HepG2 (cell line): Measurements from ENCODE around the gene SLC19A3. TPM values are rescaled to one million over a fixed set of nuclear protein-coding genes. Genes with fewer than 3 reads are reported as not detected.

Experiments used
- BRD4 ChIP-seq: sonication (generic); formaldehyde crosslinking; IDR thresholded peaks from 2 replicates; pipeline ENCODE4 v1.4.0; 2020; ENCODE audit warnings: missing genetic modification reagents
- ELF3 ChIP-seq: IDR thresholded peaks from 2 replicates; pipeline ENCODE4 v1.6.1; 2016; ENCODE audit warnings: missing genetic modification reagents, missing compliant biosample characterization
- EZH2 ChIP-seq: conservative IDR thresholded peaks from 2 replicates; pipeline ENCODE4 v1.6.1; 2012; ENCODE audit warnings: mild to moderate bottlenecking, low read depth, low read length, moderate library complexity
- FOXJ3 ChIP-seq: sonication (generic); formaldehyde crosslinking; IDR thresholded peaks from 2 replicates; pipeline ENCODE4 v1.4.0; 2020; ENCODE audit warnings: missing genetic modification reagents, mild to moderate bottlenecking, borderline replicate concordance
- HINFP ChIP-seq: sonication (generic); formaldehyde crosslinking; IDR thresholded peaks from 2 replicates; pipeline ENCODE4 v1.4.0; 2020; ENCODE audit warnings: low read depth, mild to moderate bottlenecking, missing genetic modification reagents
- HNF4A ChIP-seq: sonication (generic); formaldehyde crosslinking; IDR thresholded peaks from 2 replicates; pipeline ENCODE4 v1.4.0; 2020; ENCODE audit warnings: missing genetic modification reagents
- KLF13 ChIP-seq: sonication (generic); formaldehyde crosslinking; IDR thresholded peaks from 2 replicates; pipeline ENCODE4 v1.4.0; 2020; ENCODE audit warnings: mild to moderate bottlenecking, missing genetic modification reagents
- KLF9 ChIP-seq: IDR thresholded peaks from 2 replicates; pipeline ENCODE4 v1.6.1; 2016; ENCODE audit warnings: low read depth
- LRRFIP1 ChIP-seq: sonication (generic); formaldehyde crosslinking; conservative IDR thresholded peaks from 2 replicates; pipeline ENCODE4 v1.4.0; 2020; ENCODE audit warnings: missing genetic modification reagents
- MIER3 ChIP-seq: IDR thresholded peaks from 2 replicates; pipeline ENCODE4 v1.6.1; 2016; ENCODE audit warnings: missing compliant biosample characterization, borderline replicate concordance
- NCOA2 ChIP-seq: sonication (generic); formaldehyde crosslinking; IDR thresholded peaks from 2 replicates; pipeline ENCODE4 v1.8.0; 2022; ENCODE audit warnings: inconsistent platforms
- SALL1 ChIP-seq: sonication (generic); formaldehyde crosslinking; IDR thresholded peaks from 2 replicates; pipeline ENCODE4 v1.8.0; 2022; ENCODE audit warnings: mild to moderate bottlenecking, missing genetic modification reagents
- SMYD3 ChIP-seq: sonication (generic); formaldehyde crosslinking; IDR thresholded peaks from 2 replicates; pipeline ENCODE4 v1.8.1; 2023; ENCODE audit warnings: mild to moderate bottlenecking, missing genetic modification reagents
- STAT5B ChIP-seq: sonication (generic); formaldehyde crosslinking; IDR thresholded peaks from 2 replicates; pipeline ENCODE4 v1.4.0; 2020; ENCODE audit warnings: missing genetic modification reagents
- YEATS4 ChIP-seq: sonication (generic); formaldehyde crosslinking; IDR thresholded peaks from 2 replicates; pipeline ENCODE4 v1.4.0; 2020; ENCODE audit warnings: missing genetic modification reagents, borderline replicate concordance
- ZMYM2 ChIP-seq: sonication (generic); formaldehyde crosslinking; IDR thresholded peaks from 2 replicates; pipeline ENCODE4 v1.8.0; 2022; ENCODE audit warnings: mild to moderate bottlenecking, missing genetic modification reagents
- ZNF230 ChIP-seq: sonication (generic); formaldehyde crosslinking; IDR thresholded peaks from 2 replicates; pipeline ENCODE4 v1.4.0; 2020; ENCODE audit warnings: mild to moderate bottlenecking, missing genetic modification reagents
- ZNF30 ChIP-seq: sonication (generic); formaldehyde crosslinking; IDR thresholded peaks from 2 replicates; pipeline ENCODE4 v1.5.0; 2020; ENCODE audit warnings: mild to moderate bottlenecking, missing genetic modification reagents
- ZNF556 ChIP-seq: sonication (generic); formaldehyde crosslinking; IDR thresholded peaks from 2 replicates; pipeline ENCODE4 v1.4.0; 2020; ENCODE audit warnings: mild to moderate bottlenecking, missing genetic modification reagents, borderline replicate concordance
- ZNF574 ChIP-seq: sonication (generic); formaldehyde crosslinking; IDR thresholded peaks from 2 replicates; pipeline ENCODE4 v1.4.0; 2020; ENCODE audit warnings: missing genetic modification reagents
- ZNF75D ChIP-seq: sonication (generic); formaldehyde crosslinking; IDR thresholded peaks from 2 replicates; pipeline ENCODE4 v1.8.1; 2023; ENCODE audit warnings: missing genetic modification reagents, mild to moderate bottlenecking, borderline replicate concordance
- ZNF772 ChIP-seq: sonication (generic); formaldehyde crosslinking; IDR thresholded peaks from 2 replicates; pipeline ENCODE4 v1.5.0; 2020; ENCODE audit warnings: mild to moderate bottlenecking, missing genetic modification reagents
- polyA plus RNA-seq, 8 experiments: library from polyadenylated mRNA; depleted of rRNA in 3 of 8; stranded (reverse) in 7 of 8; unstranded in 1 of 8; fragments of >200 nt; fragmentation: Illumina TruSeq in 4 of 8; extraction: Trizol in 4 of 8; gene quantifications; 2 replicates each; pipeline versions ENCODE4 v1.2.1 to v1.2.3, GENCODE V29; 2011 to 2016; ENCODE audit warnings: low read depth in 4 of 8, missing spikeins in 1 of 8, mixed read lengths in 1 of 8; ENCODE audit not compliant: insufficient read depth in 1 of 8
- total RNA-seq, 5 experiments: library from RNA; depleted of rRNA; stranded (reverse); fragments of >200 nt; fragmentation: Illumina TruSeq; extraction: Trizol; gene quantifications; 2 replicates each; pipeline ENCODE4 v1.2.3, GENCODE V29; 2016; ENCODE audit warnings: low read depth in 1 of 5
- TF ChIP-seq, protein P1 (sequence below): sonication (generic); formaldehyde crosslinking; IDR thresholded peaks from 2 replicates; pipeline ENCODE4 v1.8.0; 2022; ENCODE audit warnings: mild to moderate bottlenecking, missing genetic modification reagents, borderline replicate concordance

SLC19A3 gene
- total and polyA plus RNA-seq, 2 of the 13 experiments (the other 11 are each of a cell fraction or from before 2014, with no cell fraction given), result 2.3 to 5.2 TPM

GRCh38 chr2:227766373-227766883, 48.6 kb upstream of the SLC19A3 start (continued):
- TF ChIP-seq ZNF772 (CRISPR knock-in tag) (peak; percentile 55; the same call in 1 of the 2 replicates), NCOA2 (CRISPR knock-in tag) (peak; percentile 43; the same call in 1 of the 2 replicates), BRD4 (CRISPR knock-in tag) (no peak), ZNF556 (peak; percentile 51; the same call in 1 of the 2 replicates), MIER3 (CRISPR knock-in tag) (peak; percentile 64; the same call in 1 of the 2 replicates), HNF4A (CRISPR knock-in tag) (0 out of 2 replicates have a peak, but pooled peaks have one; percentile 10), ZNF574 (CRISPR knock-in tag) (peak; percentile 33; the same call in 1 of the 2 replicates), ZNF75D (CRISPR knock-in tag) (no peak), SMYD3 (peak; percentile 59; the same call in 1 of the 2 replicates), SALL1 (peak; percentile 88), STAT5B (CRISPR knock-in tag) (0 out of 2 replicates have a peak, but pooled peaks have one; percentile 49), LRRFIP1 (0 out of 2 replicates have a peak, but pooled peaks have one; percentile 68), KLF13 (CRISPR knock-in tag) (no peak), KLF9 (CRISPR knock-in tag) (0 out of 2 replicates have a peak, but pooled peaks have one; percentile 58), EZH2 (no peak), ZMYM2 (no peak), FOXJ3 (CRISPR knock-in tag) (0 out of 2 replicates have a peak, but pooled peaks have one; percentile 41), ZNF30 (CRISPR knock-in tag) (no peak), YEATS4 (no peak), HINFP (0 out of 2 replicates have a peak, but pooled peaks have one; percentile 36), ELF3 (CRISPR knock-in tag) (peak; percentile 65; the same call in 1 of the 2 replicates), ZNF230 (CRISPR knock-in tag) (0 out of 2 replicates have a peak, but pooled peaks have one; percentile 37)
- TF ChIP-seq, protein P1, sequence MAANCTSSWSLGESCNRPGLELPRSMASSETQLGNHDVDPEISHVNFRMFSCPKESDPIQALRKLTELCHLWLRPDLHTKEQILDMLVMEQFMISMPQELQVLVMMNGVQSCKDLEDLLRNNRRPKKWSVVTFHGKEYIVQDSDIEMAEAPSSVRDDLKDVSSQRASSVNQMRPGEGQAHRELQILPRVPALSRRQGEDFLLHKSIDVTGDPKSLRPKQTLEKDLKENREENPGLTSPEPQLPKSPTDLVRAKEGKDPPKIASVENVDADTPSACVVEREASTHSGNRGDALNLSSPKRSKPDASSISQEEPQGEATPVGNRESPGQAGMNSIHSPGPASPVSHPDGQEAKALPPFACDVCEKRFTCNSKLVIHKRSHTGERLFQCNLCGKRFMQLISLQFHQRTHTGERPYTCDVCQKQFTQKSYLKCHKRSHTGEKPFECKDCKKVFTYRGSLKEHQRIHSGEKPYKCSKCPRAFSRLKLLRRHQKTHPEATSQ, result peak; percentile 42; the same call in 1 of the 2 replicates
